Measurements from ENCODE around the gene KRT31. TPM values are rescaled to one million over a fixed set of nuclear protein-coding genes. Genes with fewer than 3 reads are reported as not detected.

The KRT31 gene
- total and polyA plus RNA-seq, 2 of the 4 experiments (the other 2 are of a cell fraction) = 0.05 TPM; not detected in 1

- Histone ChIP-seq H2BK15ac (ENCODE audit: low read depth, low read length) (peak overlapping the region; percentile 64; the same call in 1 of the 3 replicates), H3K14ac (replicated peaks; ENCODE audit: low read depth, low read length) (no peak overlapping the region), H2BK20ac (ENCODE audit: low read depth, low read length) (peak overlapping the region; percentile 77), H3K18ac (ENCODE audit: low read depth, low read length) (peak overlapping the region; percentile 79; the same call in 1 of the 2 replicates), H3K79me1 (ENCODE audit: low read depth in 1 of 2, low read length in 2 of 2) (no peaks in the 10 kb centered on the region), H2BK5ac (ENCODE audit: low read depth, low read length, poor library complexity, severe bottlenecking) (peak overlapping the region; percentile 89), H3K23ac (ENCODE audit: low read depth, low read length) (0 out of 2 replicates have a peak overlapping the region, but pooled peaks have one; percentile 34), H4K91ac (ENCODE audit: insufficient read depth, low read depth, low read length) (peak overlapping the region; percentile 16; the same call in 1 of the 2 replicates), H2AFZ (replicated peaks; ENCODE audit: low read length, poor library complexity) (no peak overlapping the region), H3K9ac (ENCODE audit: low read depth, low read length) (no peak overlapping the region), H4K20me1 (ENCODE audit: insufficient read depth, low read length) (no peaks in the 10 kb centered on the region), H2AK5ac (ENCODE audit: low read depth, low read length) (peak overlapping the region; percentile 59; the same call in 1 of the 2 replicates), H3K27ac (ENCODE audit: insufficient read depth, low read length) (peak overlapping the region; percentile 1), H3K4me1 (ENCODE audit: control insufficient read depth, insufficient read depth, low read length) (peaks cover 33% of the 10 kb centered on the region), H3K4ac (ENCODE audit: low read depth, low read length) (peak overlapping the region; percentile 76), H3K56ac (ENCODE audit: extremely low read depth, insufficient read depth, low read length) (no peak overlapping the region; the same call in 1 of the 2 replicates), H3K36me3 (ENCODE audit: control insufficient read depth, insufficient read depth, low read length) (no peaks in the 10 kb centered on the region), H3K27me3 (ENCODE audit: control insufficient read depth, insufficient read depth, low read length) (no peaks in the 10 kb centered on the region), H2AK9ac (replicated peaks; ENCODE audit: low read depth, low read length, poor library complexity) (no peak overlapping the region), H3K4me3 (ENCODE audit: insufficient read depth, low read depth, low read length) (no peak overlapping the region), H3K4me2 (ENCODE audit: low read depth, low read length) (no peak overlapping the region), H3K9me1 (ENCODE audit: insufficient read depth, low read length) (peaks cover 28% of the 10 kb centered on the region), H3K9me3 (ENCODE audit: control insufficient read depth, insufficient read depth, low read length) (no peaks in the 10 kb centered on the region), H2BK120ac (ENCODE audit: low read depth, low read length) (peak overlapping the region; percentile 86), H4K5ac (ENCODE audit: low read depth, low read length) (no peak overlapping the region; the same call in 1 of the 2 replicates), H4K8ac (ENCODE audit: low read depth in 2 of 2, low read length in 2 of 2) (peak overlapping the region; percentile 21 to 61; a peak in 3 of 4 replicates)
- in situ Hi-C loops (cut with MboI; ENCODE audit: low sequenced_read_pairs) = no loop called here
- intact Hi-C loops (cut with micrococcal nuclease) = no loop called here
- ATAC-seq (ENCODE audit: low read depth) = peak; percentile 81
- no TSS peak for BruUV-seq (replicated peaks)
- no CpG with 5 or more reads among the region's 3 CpGs for WGBS, 2 experiments (ENCODE audit: extremely low coverage in 2 of 2, insufficient read length in 1 of 2)
- ChIA-PET POLR2A (ENCODE audit: unreplicated experiment) (no interaction called here), CTCF (interaction anchor here (0.8 to 1.0 kb wide), 2 partner anchors 18 to 597 kb away, joined by 3 read pairs; no protein-coding TSS in a partner anchor)
- peak; percentile 55 for DNase-seq
- dilution Hi-C loops (cut with HindIII; ENCODE audit: low sequenced_read_pairs, unreplicated experiment) = no loop called here
- TF ChIP-seq NFE2L2 (IDR thresholded peaks at IDR 0.05; ENCODE audit: low read depth, low read length) = no peak
- no peak for TF ChIP-seq FOS (IDR thresholded peaks at IDR 0.05; ENCODE audit: low read depth, low read length)
- TF ChIP-seq ELK1 (IDR thresholded peaks at IDR 0.05; ENCODE audit: borderline replicate concordance, low read depth, low read length) = no peak
Observed at GRCh38 chr17:41415833-41416335, 18.5 kb upstream of the KRT31 start.
